Peyer's patch (tissue), 4 donors: ENCODE results near the gene EPHB2.

ENCODE experiments used
- POLR2A ChIP-seq, 2 donors: fragments of 450-650 bp; IDR thresholded peaks; one replicate each; pipeline ENCODE4 v1.5.1; 2017; ENCODE audit warnings: antibody characterized with exemption in 2 of 2, mild to moderate bottlenecking in 2 of 2, moderate library complexity in 2 of 2
- TF ChIP-seq, protein P1 (sequence below), 6 experiments: fragments of 450-650 bp in 4 of 6; fragments of 200-600 bp in 2 of 6; sonication (generic) in 1 of 6; IDR thresholded peaks; one replicate each; pipeline ENCODE4 v1.5.1; 2017 to 2019; ENCODE audit warnings: antibody characterized with exemption in 6 of 6, mild to moderate bottlenecking in 3 of 6, moderate library complexity in 1 of 6

DNA sequence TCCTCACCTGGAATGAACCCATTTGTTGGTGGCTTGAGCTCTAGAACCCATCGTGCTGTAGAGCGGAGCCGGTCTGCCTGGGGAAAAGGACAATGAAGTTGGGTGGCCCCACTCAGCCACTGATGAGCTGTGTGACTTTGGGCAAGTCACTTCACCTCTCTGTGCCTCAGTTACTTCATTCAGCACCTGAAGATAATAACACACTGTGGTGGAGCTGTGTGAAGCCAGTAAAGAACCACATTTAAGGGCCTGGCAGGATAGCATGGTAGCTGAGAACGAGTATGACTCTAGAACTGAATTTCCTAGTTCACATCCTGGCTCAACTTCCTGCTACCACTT lies 37.1 kb downstream of the EPHB2 start:
- no peak for TF ChIP-seq POLR2A (IDR thresholded peaks at IDR 0.05)
- TF ChIP-seq, protein P1, sequence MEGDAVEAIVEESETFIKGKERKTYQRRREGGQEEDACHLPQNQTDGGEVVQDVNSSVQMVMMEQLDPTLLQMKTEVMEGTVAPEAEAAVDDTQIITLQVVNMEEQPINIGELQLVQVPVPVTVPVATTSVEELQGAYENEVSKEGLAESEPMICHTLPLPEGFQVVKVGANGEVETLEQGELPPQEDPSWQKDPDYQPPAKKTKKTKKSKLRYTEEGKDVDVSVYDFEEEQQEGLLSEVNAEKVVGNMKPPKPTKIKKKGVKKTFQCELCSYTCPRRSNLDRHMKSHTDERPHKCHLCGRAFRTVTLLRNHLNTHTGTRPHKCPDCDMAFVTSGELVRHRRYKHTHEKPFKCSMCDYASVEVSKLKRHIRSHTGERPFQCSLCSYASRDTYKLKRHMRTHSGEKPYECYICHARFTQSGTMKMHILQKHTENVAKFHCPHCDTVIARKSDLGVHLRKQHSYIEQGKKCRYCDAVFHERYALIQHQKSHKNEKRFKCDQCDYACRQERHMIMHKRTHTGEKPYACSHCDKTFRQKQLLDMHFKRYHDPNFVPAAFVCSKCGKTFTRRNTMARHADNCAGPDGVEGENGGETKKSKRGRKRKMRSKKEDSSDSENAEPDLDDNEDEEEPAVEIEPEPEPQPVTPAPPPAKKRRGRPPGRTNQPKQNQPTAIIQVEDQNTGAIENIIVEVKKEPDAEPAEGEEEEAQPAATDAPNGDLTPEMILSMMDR (IDR thresholded peaks at IDR 0.05) = no peak
